Upper lobe of left lung (tissue), 6 donors: ENCODE results near the gene NFATC3. TPM values are rescaled to one million over a fixed set of nuclear protein-coding genes. Genes with fewer than 3 reads are reported as not detected.

Experiments used
- ATAC-seq, 2 donors: fragments of 200-7000 bp; cut with Tn5 transposase; one replicate each; pipeline ENCODE4 v1.9.1; 2022; ENCODE audit warnings: mild to moderate bottlenecking in 2 of 2, moderate library complexity in 2 of 2; ENCODE audit not compliant: low FRiP score in 2 of 2
- DNase-seq, 2 donors: peaks; one replicate each; pipeline ENCODE4 v3.0.0-alpha.2; 2019 to 2020
- H3K27ac ChIP-seq, 4 donors: fragments of 200-600 bp; sonication (generic); one replicate each; pipeline ENCODE4 v1.5.1; 2016 to 2019
- H3K27me3 ChIP-seq, 4 donors: fragments of 200-600 bp; sonication (generic); one replicate each; pipeline ENCODE4 v1.5.1; 2017 to 2019
- H3K36me3 ChIP-seq, 4 donors: fragments of 200-600 bp; sonication (generic); one replicate each; pipeline ENCODE4 v1.5.1; 2016 to 2019
- H3K4me1 ChIP-seq, 4 donors: fragments of 200-600 bp; sonication (generic); one replicate each; pipeline ENCODE4 v1.5.1; 2018 to 2019
- H3K4me3 ChIP-seq, 4 donors: fragments of 200-600 bp; sonication (generic); one replicate each; pipeline ENCODE4 v1.5.1; 2017 to 2019; ENCODE audit warnings: mild to moderate bottlenecking in 2 of 4, moderate library complexity in 1 of 4
- H3K9me3 ChIP-seq, 4 donors: fragments of 200-600 bp; sonication (generic); one replicate each; pipeline ENCODE4 v1.5.1; 2018 to 2019
- EP300 ChIP-seq, 4 donors: sonication (generic); formaldehyde crosslinking; IDR thresholded peaks; one replicate each; pipeline ENCODE4 v1.5.1; 2017; ENCODE audit warnings: antibody characterized with exemption in 4 of 4, control low read depth in 2 of 4
- POLR2A ChIP-seq, 4 donors: fragments of 450-650 bp; IDR thresholded peaks; one replicate each; pipeline ENCODE4 v1.5.1; 2016 to 2017; ENCODE audit warnings: antibody characterized with exemption in 4 of 4, mild to moderate bottlenecking in 2 of 4
- POLR2AphosphoS5 ChIP-seq, 2 donors: sonication (generic); formaldehyde crosslinking; IDR thresholded peaks; one replicate each; pipeline ENCODE4 v1.5.1; 2017; ENCODE audit warnings: antibody characterized with exemption in 2 of 2
- WGBS, 2 donors: methylation state at CpG; one replicate each; pipeline ENCODE4 v1.1.5; 2017 to 2018; 5-methylcytosine and 5-hydroxymethylcytosine counted together
- total RNA-seq, 6 donors: library from RNA; depleted of rRNA in 4 of 6; stranded (reverse); fragments of >200 nt in 4 of 6; gene quantifications; one replicate each; pipeline versions ENCODE4 v1.1.0 to v1.2.1, GENCODE V29; 2016 to 2021
- TF ChIP-seq, protein P1 (sequence below), 6 experiments: fragments of 450-650 bp in 4 of 6; fragments of 200-600 bp in 2 of 6; sonication (generic) in 2 of 6; IDR thresholded peaks; one replicate each; pipeline ENCODE4 v1.5.1; 2016 to 2019; ENCODE audit warnings: antibody characterized with exemption in 6 of 6
- donor health status: DM: no; HTN: no; CAD: no; lungs with moderate emphysema.
- donor health status: DM: no; HTN: yes; CAD: no; lungs with severe emphysema.

Gene NFATC3
- total RNA-seq, 6 donors from 2014 or later = 49.1 to 95.3 (median 68.0) TPM

DNA sequence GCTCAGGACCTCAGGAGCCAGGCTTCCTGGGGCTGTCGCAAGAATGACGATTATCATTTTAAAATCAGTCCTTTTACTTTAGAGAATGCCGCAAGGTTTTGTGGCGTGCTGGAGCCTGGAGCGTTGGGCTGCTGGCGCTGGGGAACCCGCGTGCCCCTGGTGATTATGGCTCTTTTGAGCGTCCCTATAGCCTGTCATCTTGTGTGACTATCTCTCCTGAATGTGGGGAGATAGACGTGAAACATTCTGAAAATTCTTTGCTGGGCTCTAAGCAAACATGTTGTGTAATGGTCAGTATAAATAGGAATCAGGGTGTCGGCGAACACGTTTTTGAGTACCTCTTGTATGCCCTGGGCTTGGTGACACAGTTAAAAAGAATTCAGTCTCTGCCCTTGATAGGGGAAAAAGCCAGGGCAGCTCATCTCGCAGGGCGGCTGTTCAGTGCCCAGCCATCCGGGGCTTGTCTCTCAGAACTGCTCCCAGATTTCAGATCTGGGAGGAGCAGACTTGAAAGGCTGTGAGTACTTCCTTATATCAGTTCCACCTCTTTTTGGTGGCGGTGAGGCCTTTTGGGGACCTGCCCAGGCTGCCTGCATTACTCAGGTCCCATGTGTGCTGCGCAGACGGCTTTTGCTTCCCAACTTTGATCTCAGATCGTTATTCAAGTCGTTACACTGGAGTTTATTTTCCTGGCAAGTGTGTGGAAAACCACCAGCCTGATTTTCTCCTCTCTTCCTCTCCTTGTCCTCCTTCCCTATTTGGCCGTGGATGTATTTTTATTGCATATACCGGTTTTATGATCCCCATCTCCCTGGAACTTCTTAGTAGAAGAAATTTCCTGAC lies 180.1 kb downstream of the NFATC3 start:
- peaks cover 0 to 8% (median 3%) of the 10 kb centered on the region in 4 donors for H3K36me3 ChIP-seq
- peaks cover 17 to 35% (median 22%) of the 10 kb centered on the region in 4 donors for H3K4me1 ChIP-seq
- peak; percentile 46 to 67 for TF ChIP-seq POLR2AphosphoS5 (IDR thresholded peaks at IDR 0.05)
- TF ChIP-seq EP300 (IDR thresholded peaks at IDR 0.05) = peak in 1 of 4 donors; percentile 79
- TF ChIP-seq, protein P1, sequence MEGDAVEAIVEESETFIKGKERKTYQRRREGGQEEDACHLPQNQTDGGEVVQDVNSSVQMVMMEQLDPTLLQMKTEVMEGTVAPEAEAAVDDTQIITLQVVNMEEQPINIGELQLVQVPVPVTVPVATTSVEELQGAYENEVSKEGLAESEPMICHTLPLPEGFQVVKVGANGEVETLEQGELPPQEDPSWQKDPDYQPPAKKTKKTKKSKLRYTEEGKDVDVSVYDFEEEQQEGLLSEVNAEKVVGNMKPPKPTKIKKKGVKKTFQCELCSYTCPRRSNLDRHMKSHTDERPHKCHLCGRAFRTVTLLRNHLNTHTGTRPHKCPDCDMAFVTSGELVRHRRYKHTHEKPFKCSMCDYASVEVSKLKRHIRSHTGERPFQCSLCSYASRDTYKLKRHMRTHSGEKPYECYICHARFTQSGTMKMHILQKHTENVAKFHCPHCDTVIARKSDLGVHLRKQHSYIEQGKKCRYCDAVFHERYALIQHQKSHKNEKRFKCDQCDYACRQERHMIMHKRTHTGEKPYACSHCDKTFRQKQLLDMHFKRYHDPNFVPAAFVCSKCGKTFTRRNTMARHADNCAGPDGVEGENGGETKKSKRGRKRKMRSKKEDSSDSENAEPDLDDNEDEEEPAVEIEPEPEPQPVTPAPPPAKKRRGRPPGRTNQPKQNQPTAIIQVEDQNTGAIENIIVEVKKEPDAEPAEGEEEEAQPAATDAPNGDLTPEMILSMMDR (IDR thresholded peaks at IDR 0.05) = no peak
- peak in 2 of 4 donors; percentile 45 to 47 for TF ChIP-seq POLR2A (IDR thresholded peaks at IDR 0.05)
- DNase-seq (peak in 1 of 2 donors; percentile 83), ATAC-seq (peak; percentile 74 to 90)
- peak overlapping the region; percentile 89 to 94 (median 91) for H3K4me3 ChIP-seq
- no peaks in the 10 kb centered on the region for H3K27me3 ChIP-seq
- no peaks in the 10 kb centered on the region for H3K9me3 ChIP-seq
- 5 to 6% methylated on average over 22 to 23 of the region's 23 CpGs for WGBS, 2 donors
- H3K27ac ChIP-seq = peak overlapping the region; percentile 97 to 99 (median 98)

- ATAC-seq (no peak), DNase-seq (no peak)
- TF ChIP-seq, protein P1 (IDR thresholded peaks at IDR 0.05) = no peak
- TF ChIP-seq POLR2AphosphoS5 (IDR thresholded peaks at IDR 0.05) (no peak), EP300 (IDR thresholded peaks at IDR 0.05) (no peak), POLR2A (IDR thresholded peaks at IDR 0.05) (no peak)
- Histone ChIP-seq H3K27me3 (no peaks in the 10 kb centered on the region), H3K4me3 (no peak overlapping the region), H3K9me3 (no peaks in the 10 kb centered on the region), H3K27ac (peak overlapping the region in 2 of 4 donors; percentile 6 to 40), H3K4me1 (peaks cover 26 to 58% (median 33%) of the 10 kb centered on the region in 4 donors), H3K36me3 (peaks cover 0 to 1% (median 0%) of the 10 kb centered on the region in 4 donors)
- WGBS, 2 donors = 75 to 85% methylated on average over 6 of the region's 6 CpGs
Observed at GRCh38 chr16:68267612-68268405, 182.6 kb downstream of the NFATC3 start.

- Histone ChIP-seq H3K27me3 (no peaks in the 10 kb centered on the region), H3K27ac (peak overlapping the region in 1 of 4 donors; percentile 44), H3K36me3 (peaks cover 0 to 21% (median 5%) of the 10 kb centered on the region in 4 donors), H3K4me3 (no peak overlapping the region), H3K9me3 (no peaks in the 10 kb centered on the region), H3K4me1 (peaks cover 24 to 47% (median 28%) of the 10 kb centered on the region in 4 donors)
- no peak for ATAC-seq
- WGBS, 2 donors = 84 to 96% methylated on average over 4 of the region's 4 CpGs
- TF ChIP-seq POLR2AphosphoS5 (IDR thresholded peaks at IDR 0.05) (no peak), EP300 (IDR thresholded peaks at IDR 0.05) (no peak)
- DNase-seq = no peak
Observed at GRCh38 chr16:68269793-68270192, 184.6 kb downstream of the NFATC3 start.

DNA sequence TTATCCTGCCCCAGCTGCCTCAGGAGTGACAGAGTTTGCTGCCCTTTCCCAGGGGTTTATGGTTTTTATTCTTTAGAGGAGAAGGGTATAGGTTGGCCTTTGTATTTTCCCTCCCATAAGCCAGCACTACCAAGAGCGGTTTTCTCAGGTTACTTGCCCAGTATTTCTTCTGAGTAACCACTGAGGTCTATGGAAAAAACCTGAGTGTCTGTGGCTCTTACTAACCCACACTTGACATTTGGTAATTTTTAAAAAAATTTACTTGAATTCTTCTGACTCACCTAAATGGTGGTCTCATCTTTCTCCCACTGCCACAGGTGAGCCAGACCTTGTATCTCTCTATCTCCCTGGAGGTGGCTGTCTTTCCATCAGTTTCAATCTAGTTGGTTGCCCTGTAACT lies 185.2 kb downstream of the NFATC3 start:
- Histone ChIP-seq H3K9me3 (no peaks in the 10 kb centered on the region), H3K4me3 (no peak overlapping the region), H3K4me1 (peaks cover 24 to 47% (median 27%) of the 10 kb centered on the region in 4 donors), H3K36me3 (peaks cover 0 to 25% (median 8%) of the 10 kb centered on the region in 4 donors), H3K27ac (peak overlapping the region in 2 of 4 donors; percentile 2 to 44), H3K27me3 (no peaks in the 10 kb centered on the region)
- WGBS, 2 donors = 0% methylated on average over 1 of the region's 1 CpG
- TF ChIP-seq POLR2AphosphoS5 (IDR thresholded peaks at IDR 0.05) (no peak), POLR2A (IDR thresholded peaks at IDR 0.05) (no peak), EP300 (IDR thresholded peaks at IDR 0.05) (no peak)
- TF ChIP-seq, protein P1 (IDR thresholded peaks at IDR 0.05) = no peak
- DNase-seq = no peak
- ATAC-seq = no peak
